Kidney glomerular epithelial cell (primary cell): ENCODE data around the gene PPID.
"Not testable (repeated sequence)": the region's sequence is repeated elsewhere in the genome, so short reads cannot be mapped to it uniquely, and the experiment has no call there.

Experiments
- DNase-seq: peaks from one replicate; lab custom pipeline; 2025; lab: John Stamatoyannopoulos, UW

The PPID gene

GRCh38 chr4:158666892-158667291 lies 56.3 kb downstream of the PPID start:
- no peak for DNase-seq

GRCh38 chr4:158664806-158665205 lies 58.4 kb downstream of the PPID start:
- no peak for DNase-seq

GRCh38 chr4:158663707-158664625 lies 59.2 kb downstream of the PPID start:
- DNase-seq = not testable (repeated sequence)

GRCh38 chr4:158663255-158663654 lies 59.9 kb downstream of the PPID start:
- DNase-seq = not testable (repeated sequence)
